ENCODE results near the gene BEND4.

DNA sequence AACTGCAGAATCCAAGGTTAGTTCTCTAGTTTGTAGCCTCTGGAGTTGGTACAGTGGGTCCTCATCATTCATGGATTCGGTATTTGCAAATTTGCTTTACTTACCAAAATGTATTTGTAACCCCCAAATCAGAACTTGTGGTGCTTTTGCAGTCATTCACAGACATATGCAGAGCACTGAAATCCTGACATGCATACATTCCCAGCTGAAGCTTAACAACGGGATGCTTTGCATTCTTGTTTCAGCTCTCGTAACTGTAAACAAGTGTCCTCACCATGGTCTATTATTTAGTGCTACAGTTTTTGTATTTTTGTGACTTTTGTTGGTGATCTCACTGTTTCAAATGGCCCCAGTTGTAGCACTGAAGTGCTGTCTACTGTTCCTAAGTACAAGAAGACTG, 16.1 kb downstream of the BEND4 start:
- TF ChIP-seq EZH2 (IDR thresholded peaks at IDR 0.05; ENCODE audit: borderline replicate concordance, low read length): no peak
- TF ChIP-seq, protein P1, sequence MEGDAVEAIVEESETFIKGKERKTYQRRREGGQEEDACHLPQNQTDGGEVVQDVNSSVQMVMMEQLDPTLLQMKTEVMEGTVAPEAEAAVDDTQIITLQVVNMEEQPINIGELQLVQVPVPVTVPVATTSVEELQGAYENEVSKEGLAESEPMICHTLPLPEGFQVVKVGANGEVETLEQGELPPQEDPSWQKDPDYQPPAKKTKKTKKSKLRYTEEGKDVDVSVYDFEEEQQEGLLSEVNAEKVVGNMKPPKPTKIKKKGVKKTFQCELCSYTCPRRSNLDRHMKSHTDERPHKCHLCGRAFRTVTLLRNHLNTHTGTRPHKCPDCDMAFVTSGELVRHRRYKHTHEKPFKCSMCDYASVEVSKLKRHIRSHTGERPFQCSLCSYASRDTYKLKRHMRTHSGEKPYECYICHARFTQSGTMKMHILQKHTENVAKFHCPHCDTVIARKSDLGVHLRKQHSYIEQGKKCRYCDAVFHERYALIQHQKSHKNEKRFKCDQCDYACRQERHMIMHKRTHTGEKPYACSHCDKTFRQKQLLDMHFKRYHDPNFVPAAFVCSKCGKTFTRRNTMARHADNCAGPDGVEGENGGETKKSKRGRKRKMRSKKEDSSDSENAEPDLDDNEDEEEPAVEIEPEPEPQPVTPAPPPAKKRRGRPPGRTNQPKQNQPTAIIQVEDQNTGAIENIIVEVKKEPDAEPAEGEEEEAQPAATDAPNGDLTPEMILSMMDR (conservative IDR thresholded peaks at IDR 0.05 in 1 of 2, IDR thresholded peaks at IDR 0.05 in 1 of 2; ENCODE audit: extremely low read depth in 1 of 2, insufficient read depth in 1 of 2, low read depth in 1 of 2, low read length in 2 of 2): no peak
